ENCODE measurements around the gene CADPS. TPM values are rescaled to one million over a fixed set of nuclear protein-coding genes. Genes with fewer than 3 reads are reported as not detected.

CADPS gene
- polyA plus RNA-seq, 1 of the 3 experiments (the other 2 are of a cell fraction): 5.8 TPM

GRCh38 chr3:62672988-62673313, 202.3 kb downstream of the CADPS start:
- Histone ChIP-seq H3K36me3 (replicated peaks in 1 of 2; ENCODE audit: control insufficient read depth in 1 of 2, insufficient read depth in 2 of 2, low read length in 1 of 2) (no peaks in the 10 kb centered on the region), H4K20me1 (ENCODE audit: insufficient read depth) (no peaks in the 10 kb centered on the region), H3K79me2 (ENCODE audit: insufficient read depth) (no peaks in the 10 kb centered on the region), H3F3A (replicated peaks; ENCODE audit: insufficient read depth) (no peaks in the 10 kb centered on the region), H3K9ac (no peak overlapping the region), H3K4me3 (ENCODE audit: low read depth in 2 of 2, low read length in 1 of 2) (no peak overlapping the region), H3K27me3 (ENCODE audit: insufficient read depth) (no peaks in the 10 kb centered on the region), H3K4me2 (no peak overlapping the region), H3K9me2 (no peaks in the 10 kb centered on the region), H3K9me3 (no peaks in the 10 kb centered on the region), H3K4me1 (ENCODE audit: control insufficient read depth in 1 of 2, insufficient read depth in 2 of 2, low read depth in 1 of 2, low read length in 1 of 2) (peaks cover 0 to 5% of the 10 kb centered on the region in 2 experiments; a peak in 2 of 4 replicates), H2AFZ (ENCODE audit: low read depth) (no peak overlapping the region), H3K27ac (ENCODE audit: low read depth in 2 of 2, low read length in 1 of 2) (no peak overlapping the region)
- no peak for DNase-seq
- ChIA-PET POLR2A (no interaction called here), CTCF (interaction anchor here (0.7 kb wide), 1 partner anchor 9 kb away, joined by 3 read pairs; no protein-coding TSS in a partner anchor)
- TF ChIP-seq GABPA (IDR thresholded peaks at IDR 0.05; ENCODE audit: low read depth) (no peak), RAD21 (IDR thresholded peaks at IDR 0.05; ENCODE audit: low read length) (no peak), MEF2A (IDR thresholded peaks at IDR 0.05; ENCODE audit: borderline replicate concordance, low read depth) (no peak), IRF3 (IDR thresholded peaks at IDR 0.05; ENCODE audit: low read depth, low read length) (no peak), EP300 (IDR thresholded peaks at IDR 0.05; ENCODE audit: borderline replicate concordance in 1 of 2, low read depth in 1 of 2, low read length in 1 of 2) (no peak), CHD2 (IDR thresholded peaks at IDR 0.05; ENCODE audit: low read length, partially characterized antibody) (no peak), POLR2AphosphoS5 (IDR thresholded peaks at IDR 0.05; ENCODE audit: low read depth, low read length) (no peak), CTCF (IDR thresholded peaks at IDR 0.05) (no peak), REST (IDR thresholded peaks at IDR 0.05; ENCODE audit: low read depth, low read length) (no peak), MAX (IDR thresholded peaks at IDR 0.05; ENCODE audit: low read depth) (no peak), USF1 (IDR thresholded peaks at IDR 0.05; ENCODE audit: borderline replicate concordance, low read depth) (no peak), SIN3A (IDR thresholded peaks at IDR 0.05; ENCODE audit: borderline replicate concordance, low read depth, low read length) (no peak), SMC3 (IDR thresholded peaks at IDR 0.05; ENCODE audit: low read depth, low read length) (no peak), RXRA (IDR thresholded peaks at IDR 0.05; ENCODE audit: borderline replicate concordance, low read depth) (no peak), MXI1 (IDR thresholded peaks at IDR 0.05; ENCODE audit: low read depth, low read length) (no peak), TCF12 (IDR thresholded peaks at IDR 0.05) (no peak), EZH2phosphoT487 (IDR thresholded peaks at IDR 0.05; ENCODE audit: borderline replicate concordance, low read depth) (no peak), FOXJ3 (CRISPR knock-in tag; IDR thresholded peaks at IDR 0.05) (no peak), NFIC (IDR thresholded peaks at IDR 0.05; ENCODE audit: borderline replicate concordance) (no peak), JUND (IDR thresholded peaks at IDR 0.05) (no peak)

Data from SK-N-SH (cell line).